Measurements from ENCODE around the gene ADPRS.
A peak's percentile ranks its signal among the peaks of the same experiment; 100 is the strongest.

ADPRS gene

GRCh38 chr1:36087233-36088123 lies 1.2 kb upstream of the ADPRS start:
- DNase-seq (ENCODE audit: low read depth in 2 of 2): no peak

GRCh38 chr1:36088265-36088576 lies 471 bp upstream of the ADPRS start:
- no peak for DNase-seq (ENCODE audit: low read depth in 2 of 2)

GRCh38 chr1:36089393-36090121 lies 865 bp downstream of the ADPRS start:
- DNase-seq (ENCODE audit: low read depth in 2 of 2): no peak

- no peak for DNase-seq (ENCODE audit: low read depth in 2 of 2)
These were observed 2.4 kb downstream of the ADPRS start for GRCh38 chr1:36091141-36091540.

- no peak for DNase-seq (ENCODE audit: low read depth in 2 of 2)
These were observed 3.0 kb downstream of the ADPRS start for GRCh38 chr1:36091698-36092097.

GRCh38 chr1:36092166-36092797 lies 3.6 kb downstream of the ADPRS start:
- no peak for DNase-seq (ENCODE audit: low read depth in 2 of 2)

- no peak for DNase-seq (ENCODE audit: low read depth in 2 of 2)
These were observed 4.1 kb downstream of the ADPRS start for GRCh38 chr1:36092798-36093185.

GRCh38 chr1:36093226-36093625 lies 4.5 kb downstream of the ADPRS start:
- no peak for DNase-seq (ENCODE audit: low read depth in 2 of 2)

- DNase-seq (ENCODE audit: low read depth in 2 of 2): no peak
These were observed 5.2 kb downstream of the ADPRS start for GRCh38 chr1:36093929-36094328.

GRCh38 chr1:36094621-36095061 lies 5.9 kb downstream of the ADPRS start:
- DNase-seq (ENCODE audit: low read depth in 2 of 2): no peak

- no peak for DNase-seq (ENCODE audit: low read depth in 2 of 2)
These were observed 7.2 kb downstream of the ADPRS start for GRCh38 chr1:36095760-36096405.

- no peak for DNase-seq (ENCODE audit: low read depth in 2 of 2)
These were observed 8.1 kb downstream of the ADPRS start for GRCh38 chr1:36096500-36097432.

- DNase-seq (ENCODE audit: low read depth in 2 of 2): no peak
These were observed 9.2 kb downstream of the ADPRS start for GRCh38 chr1:36097693-36098585.

GRCh38 chr1:36098650-36099365 lies 10.1 kb downstream of the ADPRS start:
- no peak for DNase-seq (ENCODE audit: low read depth in 2 of 2)

GRCh38 chr1:36099681-36100341 lies 11.1 kb downstream of the ADPRS start:
- peak; percentile 43 to 46 for DNase-seq (ENCODE audit: low read depth in 2 of 2)

- no peak for DNase-seq (ENCODE audit: low read depth in 2 of 2)
These were observed 11.7 kb downstream of the ADPRS start for GRCh38 chr1:36100376-36100775.

GRCh38 chr1:36101546-36101945 lies 12.9 kb downstream of the ADPRS start:
- no peak for DNase-seq (ENCODE audit: low read depth in 2 of 2)

- no peak for DNase-seq (ENCODE audit: low read depth in 2 of 2)
These were observed 17.6 kb downstream of the ADPRS start for GRCh38 chr1:36106269-36106668.

- no peak for DNase-seq (ENCODE audit: low read depth in 2 of 2)
These were observed 18.7 kb downstream of the ADPRS start for GRCh38 chr1:36107394-36107793.

Data from activated CD8-positive, alpha-beta memory T cell treated with anti-CD3 and anti-CD28 coated beads for 4 hours (primary cell).